Mesendoderm (in vitro differentiated cells): ENCODE results near the gene LYSMD4. TPM values are rescaled to one million over a fixed set of nuclear protein-coding genes. Genes with fewer than 3 reads are reported as not detected.
A peak's percentile ranks its signal among the peaks of the same experiment; 100 is the strongest.
"Not testable (repeated sequence)": the region's sequence is repeated elsewhere in the genome, so short reads cannot be mapped to it uniquely, and the experiment has no call there.

Source experiments
- DNase-seq: peaks from one replicate; pipeline ENCODE4 v3.0.0; 2013
- H2AK5ac ChIP-seq: 2 replicates; pipeline ENCODE4 v1.6.1; 2013; ENCODE audit warnings: low read length, inconsistent platforms
- H2BK120ac ChIP-seq: 2 replicates; pipeline ENCODE4 v1.6.1; 2013; ENCODE audit warnings: low read depth, mild to moderate bottlenecking, low read length, moderate library complexity, mixed read lengths
- H2BK15ac ChIP-seq: replicated peaks from 2 replicates; pipeline ENCODE4 v1.6.1; 2013; ENCODE audit warnings: low read depth, mild to moderate bottlenecking, moderate library complexity
- H2BK5ac ChIP-seq: 2 replicates; pipeline ENCODE4 v1.6.1; 2013; ENCODE audit warnings: low read length, inconsistent platforms
- H3K18ac ChIP-seq: 2 replicates; pipeline ENCODE4 v1.6.1; 2013; ENCODE audit warnings: mild to moderate bottlenecking, low read length, mixed read lengths
- H3K23ac ChIP-seq: one replicate; pipeline ENCODE4 v1.6.1; 2013; ENCODE audit warnings: low read length
- H3K27ac ChIP-seq: 2 replicates; pipeline ENCODE4 v1.5.1; 2013; ENCODE audit warnings: low read depth, mild to moderate bottlenecking, inconsistent platforms, low read length, moderate library complexity
- H3K27me3 ChIP-seq: 2 replicates; pipeline ENCODE4 v1.6.1; 2013; ENCODE audit warnings: low read length, control low read depth, mild to moderate bottlenecking, inconsistent platforms; ENCODE audit not compliant: insufficient read depth, poor library complexity
- H3K36me3 ChIP-seq: 2 replicates; pipeline ENCODE4 v1.6.1; 2013; ENCODE audit warnings: low read length, inconsistent platforms; ENCODE audit not compliant: control insufficient read depth, insufficient read depth
- H3K4ac ChIP-seq: one replicate; pipeline ENCODE4 v1.6.1; 2013; ENCODE audit warnings: low read depth, mild to moderate bottlenecking, low read length, moderate library complexity
- H3K4me1 ChIP-seq: 2 replicates; pipeline ENCODE4 v1.6.1; 2013; ENCODE audit warnings: low read depth, low read length, inconsistent platforms; ENCODE audit not compliant: control insufficient read depth
- H3K4me2 ChIP-seq: 2 replicates; pipeline ENCODE4 v1.6.1; 2013; ENCODE audit warnings: low read length
- H3K4me3 ChIP-seq: 2 replicates; pipeline ENCODE4 v1.5.1; 2013; ENCODE audit warnings: mild to moderate bottlenecking, low read length
- H3K56ac ChIP-seq: one replicate; pipeline ENCODE4 v1.6.1; 2013; ENCODE audit warnings: low read length
- H3K79me1 ChIP-seq: 2 replicates; pipeline ENCODE4 v1.6.1; 2013; ENCODE audit warnings: low read length, inconsistent platforms
- H3K79me2 ChIP-seq: 2 replicates; pipeline ENCODE4 v1.6.1; 2013; ENCODE audit warnings: mild to moderate bottlenecking, low read length; ENCODE audit not compliant: control insufficient read depth, insufficient read depth
- H3K9ac ChIP-seq: 2 replicates; pipeline ENCODE4 v1.6.1; 2013; ENCODE audit warnings: low read length, inconsistent platforms
- H4K5ac ChIP-seq: one replicate; pipeline ENCODE4 v1.6.1; 2013; ENCODE audit warnings: low read length
- H4K8ac ChIP-seq: one replicate; pipeline ENCODE4 v1.6.1; 2013; ENCODE audit warnings: low read depth, mild to moderate bottlenecking, control low read depth, low read length, moderate library complexity
- WGBS: extraction: QIAGEN DNeasy Blood & Tissue Kit; methylation state at CpG from one replicate; pipeline ENCODE4 v1.1.7; 2013; ENCODE audit warnings: low lambda C conversion rate, missing lambda C conversion rate; ENCODE audit not compliant: insufficient coverage; ENCODE audit errors: extremely low coverage; 5-methylcytosine and 5-hydroxymethylcytosine counted together
- polyA plus RNA-seq, 2 experiments: library from polyadenylated mRNA; stranded (reverse); fragments of 200-250 nt; gene quantifications; one replicate each; pipeline ENCODE4 v1.2.3, GENCODE V29; 2013

LYSMD4 gene
- polyA plus RNA-seq (2013, experiment 1 of 2), result 8.6 TPM
- polyA plus RNA-seq (2013, experiment 2 of 2), result 9.6 TPM

DNA sequence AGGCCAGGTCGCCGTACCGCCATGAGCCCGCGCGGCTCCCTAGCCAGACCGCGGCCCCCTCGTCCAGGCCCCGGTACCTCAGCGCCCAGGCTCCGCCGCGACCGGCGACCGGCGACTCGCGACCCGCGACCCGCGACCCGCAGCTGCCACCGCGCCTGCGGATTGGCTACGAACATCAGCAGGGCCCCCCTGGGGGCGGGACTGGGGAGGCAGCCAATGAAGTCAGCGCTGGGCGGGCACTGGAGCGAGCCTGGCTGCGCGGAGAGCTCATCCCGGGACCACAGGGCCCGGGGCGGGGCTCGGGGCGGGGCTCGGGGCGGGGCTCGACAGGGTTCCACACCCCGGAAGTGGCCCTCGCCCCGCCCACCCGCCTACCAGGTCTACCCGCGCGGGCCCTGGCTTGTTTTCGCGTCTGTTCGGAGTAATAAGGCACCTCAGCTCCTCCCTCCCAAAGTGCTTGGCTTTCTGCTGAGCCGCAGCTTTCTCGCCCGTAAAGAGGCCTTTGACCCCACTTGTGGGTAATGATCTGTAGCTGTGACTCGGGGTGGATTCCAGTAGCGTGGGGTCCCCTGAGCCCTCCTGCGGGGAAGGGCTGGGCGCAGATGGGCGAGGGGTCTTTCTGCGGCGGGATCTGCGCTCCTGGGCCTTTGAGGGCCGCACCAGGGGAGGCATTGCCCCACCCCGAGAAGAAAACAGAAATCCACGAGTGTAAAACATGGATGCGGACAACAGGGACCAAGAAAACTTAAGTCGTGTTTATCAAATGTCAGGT, at the start of gene LYSMD4:
Gene LYSMD4, minus strand, starts transcription at position 170 of the 772 bp plus-strand sequence. CDS start 1,438 bp downstream, outside the sequence.
- peak within 1 kb of the TSS; percentile 78 for H3K9ac ChIP-seq
- no peaks in the 10 kb centered on the region for H3K79me1 ChIP-seq
- H3K27ac ChIP-seq, result peak within 1 kb of the TSS; percentile 72
- no peak within 1 kb of the TSS for H3K23ac ChIP-seq
- no peak within 1 kb of the TSS for H4K5ac ChIP-seq
- no peak within 1 kb of the TSS for H2BK5ac ChIP-seq
- H3K27me3 ChIP-seq, result no peaks in the 10 kb centered on the region
- peak; percentile 98 for DNase-seq
- peak within 1 kb of the TSS; percentile 78 for H4K8ac ChIP-seq
- no peak within 1 kb of the TSS for H2AK5ac ChIP-seq
- no CpG with 5 or more reads among the region's 69 CpGs for WGBS
- H2BK120ac ChIP-seq, result no peak within 1 kb of the TSS
- no peak within 1 kb of the TSS for H2BK15ac ChIP-seq
- peak within 1 kb of the TSS; percentile 88 for H3K56ac ChIP-seq
- peak within 1 kb of the TSS; percentile 63 for H3K4me3 ChIP-seq
- H3K79me2 ChIP-seq, result no peaks in the 10 kb centered on the region
- H3K36me3 ChIP-seq, result no peaks in the 10 kb centered on the region
- peak within 1 kb of the TSS; percentile 65 for H3K18ac ChIP-seq
- H3K4ac ChIP-seq, result peak within 1 kb of the TSS; percentile 26
- peak within 1 kb of the TSS; percentile 78 for H3K4me2 ChIP-seq
- peaks cover 2% of the 10 kb centered on the region for H3K4me1 ChIP-seq

DNA sequence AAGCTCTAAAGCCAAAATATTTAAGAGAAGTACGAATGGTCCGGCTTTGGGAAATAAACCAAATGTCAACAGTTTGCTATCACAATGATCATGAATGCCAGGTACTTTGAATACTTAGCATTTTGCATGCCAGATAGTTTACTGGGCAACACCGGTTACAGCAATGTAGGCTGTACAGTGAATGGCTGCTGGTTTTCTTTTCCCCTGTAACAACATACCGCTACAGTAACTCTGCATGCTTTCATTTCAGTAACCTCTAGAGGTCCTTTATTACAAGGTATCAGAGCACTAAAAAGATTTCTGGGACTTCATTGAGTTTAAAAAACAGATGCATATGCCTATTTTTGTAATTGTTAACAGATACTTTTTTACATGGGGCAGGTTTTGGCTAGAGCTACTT, 48.8 kb upstream of the LYSMD4 start:
- H3K56ac ChIP-seq, H3K4me3 ChIP-seq, H3K9ac ChIP-seq, H3K4ac ChIP-seq, H2AK5ac ChIP-seq, H4K5ac ChIP-seq, H3K18ac ChIP-seq, H4K8ac ChIP-seq, H3K4me2 ChIP-seq, H3K79me2 ChIP-seq, H3K27me3 ChIP-seq, H3K27ac ChIP-seq, H2BK120ac ChIP-seq, H2BK15ac ChIP-seq, H3K79me1 ChIP-seq, H3K4me1 ChIP-seq, DNase-seq, H3K23ac ChIP-seq, H3K36me3 ChIP-seq, H2BK5ac ChIP-seq: not testable (repeated sequence)
- WGBS, result no CpG with 5 or more reads among the region's 4 CpGs

DNA sequence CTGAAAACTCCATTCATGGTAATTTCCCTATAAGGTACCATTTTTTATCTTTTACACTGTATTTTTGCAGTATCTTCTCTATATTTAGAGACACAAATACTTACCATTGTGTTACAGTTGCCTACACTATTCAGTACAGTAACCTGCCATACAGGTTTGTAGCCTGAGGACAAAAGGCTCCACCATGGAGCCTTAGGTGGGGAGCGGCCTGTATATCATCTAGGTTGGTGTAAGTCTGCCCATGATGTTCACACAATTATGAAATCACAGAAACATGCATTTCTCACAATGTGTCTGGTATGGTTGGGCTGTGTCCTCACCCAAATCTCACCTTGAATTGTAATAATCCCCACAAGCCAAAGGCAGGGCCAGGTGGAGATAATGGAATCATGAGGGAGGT, 43.9 kb upstream of the LYSMD4 start:
- no peak overlapping the region for H3K9ac ChIP-seq
- no peak overlapping the region for H3K4ac ChIP-seq
- no peak overlapping the region for H3K27ac ChIP-seq
- H2AK5ac ChIP-seq, result no peak overlapping the region
- DNase-seq, result no peak
- no peak overlapping the region for H4K5ac ChIP-seq
- no peak overlapping the region for H3K18ac ChIP-seq
- H3K79me1 ChIP-seq, result no peaks in the 10 kb centered on the region
- H4K8ac ChIP-seq, result no peak overlapping the region
- no peak overlapping the region for H2BK5ac ChIP-seq
- no peak overlapping the region for H3K4me3 ChIP-seq
- no peak overlapping the region for H2BK120ac ChIP-seq
- no peak overlapping the region for H3K4me2 ChIP-seq
- H3K4me1 ChIP-seq, result no peaks in the 10 kb centered on the region
- no peaks in the 10 kb centered on the region for H3K27me3 ChIP-seq
- no peak overlapping the region for H2BK15ac ChIP-seq
- H3K56ac ChIP-seq, result no peak overlapping the region
- no peaks in the 10 kb centered on the region for H3K79me2 ChIP-seq
- no CpG with 5 or more reads among the region's 1 CpG for WGBS
- H3K36me3 ChIP-seq, result no peaks in the 10 kb centered on the region
- no peak overlapping the region for H3K23ac ChIP-seq

DNA sequence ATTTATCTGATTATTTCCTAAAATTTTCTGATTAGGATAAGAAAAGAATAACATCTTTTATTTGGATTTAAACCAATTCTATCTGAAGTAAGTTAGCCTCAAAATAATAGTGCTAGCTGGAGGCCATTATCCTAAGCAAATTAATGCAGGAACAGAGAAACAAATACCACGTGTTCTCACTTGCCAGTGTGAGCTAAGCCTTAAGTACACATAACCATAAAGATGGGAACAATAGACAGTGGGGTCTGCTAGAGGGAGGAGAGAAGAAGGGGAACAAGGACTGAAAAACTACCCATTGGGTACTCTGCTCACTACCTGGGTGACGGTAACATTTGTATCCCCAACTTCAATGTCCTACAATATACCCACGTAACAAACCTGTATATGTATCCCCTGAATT, 31.3 kb upstream of the LYSMD4 start:
- Histone ChIP-seq H3K27me3 (no peaks in the 10 kb centered on the region), H3K18ac (no peak overlapping the region), H2BK120ac (no peak overlapping the region), H2AK5ac (no peak overlapping the region), H3K36me3 (no peaks in the 10 kb centered on the region), H3K79me2 (no peaks in the 10 kb centered on the region), H3K27ac (no peak overlapping the region), H3K56ac (no peak overlapping the region), H4K5ac (no peak overlapping the region), H3K9ac (no peak overlapping the region), H3K4me2 (no peak overlapping the region), H2BK5ac (no peak overlapping the region), H3K23ac (no peak overlapping the region), H3K4me3 (no peak overlapping the region), H3K4me1 (no peaks in the 10 kb centered on the region), H2BK15ac (no peak overlapping the region), H4K8ac (no peak overlapping the region), H3K79me1 (no peaks in the 10 kb centered on the region), H3K4ac (no peak overlapping the region)
- no peak for DNase-seq
- WGBS, result no CpG with 5 or more reads among the region's 3 CpGs

DNA sequence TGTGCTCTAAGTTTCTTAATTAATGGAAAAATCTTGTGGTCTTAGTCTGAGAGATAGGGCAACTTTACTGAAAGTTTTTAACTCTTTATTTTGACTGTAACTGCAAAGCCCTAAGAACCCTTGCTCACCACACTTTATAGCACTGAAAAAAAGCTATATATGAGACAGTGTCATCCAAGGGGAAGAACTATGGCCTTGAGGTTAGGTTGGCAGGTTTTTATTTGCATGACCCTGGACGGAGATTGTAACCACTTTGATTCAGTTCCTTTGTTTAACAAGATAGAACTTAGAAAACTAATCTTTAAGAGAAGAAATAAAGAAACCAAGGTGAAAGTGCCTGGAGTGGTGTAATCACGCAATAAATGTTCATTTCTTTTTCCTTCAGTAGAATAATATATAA, 30.6 kb upstream of the LYSMD4 start:
- Histone ChIP-seq H3K18ac (no peak overlapping the region), H3K36me3 (no peaks in the 10 kb centered on the region), H3K9ac (no peak overlapping the region), H3K79me2 (no peaks in the 10 kb centered on the region), H3K27ac (no peak overlapping the region), H3K56ac (no peak overlapping the region), H2BK15ac (no peak overlapping the region), H2BK5ac (no peak overlapping the region), H3K23ac (no peak overlapping the region), H3K27me3 (no peaks in the 10 kb centered on the region), H4K5ac (no peak overlapping the region), H2AK5ac (no peak overlapping the region), H3K4ac (no peak overlapping the region), H3K4me2 (no peak overlapping the region), H3K79me1 (no peaks in the 10 kb centered on the region), H3K4me1 (no peaks in the 10 kb centered on the region), H2BK120ac (no peak overlapping the region), H3K4me3 (no peak overlapping the region), H4K8ac (no peak overlapping the region)
- WGBS, result no CpG with 5 or more reads among the region's 2 CpGs
- DNase-seq, result no peak

DNA sequence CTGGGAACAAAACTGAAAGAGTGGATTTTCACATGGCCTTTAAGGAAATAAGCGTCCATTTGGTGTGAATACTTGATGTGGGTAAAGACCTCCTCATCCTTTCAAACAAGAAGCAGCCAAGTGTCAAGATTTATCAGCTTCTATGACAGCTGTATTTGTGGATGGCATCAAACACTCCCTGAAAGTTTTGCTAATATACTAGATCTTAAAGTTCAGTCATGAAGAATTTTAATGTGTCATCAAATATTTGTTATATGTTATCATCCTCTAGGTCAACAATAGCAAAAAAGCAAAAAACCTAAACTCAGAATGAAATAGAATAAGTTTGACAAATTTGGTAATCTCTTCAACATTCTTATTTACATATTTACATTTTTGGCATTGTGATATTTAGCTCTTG, 29.1 kb upstream of the LYSMD4 start:
- Histone ChIP-seq H4K5ac (no peak overlapping the region), H3K4ac (no peak overlapping the region), H3K36me3 (no peaks in the 10 kb centered on the region), H3K27ac (no peak overlapping the region), H3K79me1 (no peaks in the 10 kb centered on the region), H3K56ac (no peak overlapping the region), H2BK5ac (no peak overlapping the region), H2BK120ac (no peak overlapping the region), H3K23ac (no peak overlapping the region), H3K18ac (no peak overlapping the region), H3K4me3 (no peak overlapping the region), H3K27me3 (no peaks in the 10 kb centered on the region), H2AK5ac (no peak overlapping the region), H3K4me1 (no peaks in the 10 kb centered on the region), H2BK15ac (no peak overlapping the region), H3K4me2 (no peak overlapping the region), H3K79me2 (no peaks in the 10 kb centered on the region), H3K9ac (no peak overlapping the region), H4K8ac (no peak overlapping the region)
- no CpG with 5 or more reads among the region's 1 CpG for WGBS
- no peak for DNase-seq
